MCF 10A (cell line): ENCODE data around the gene CRYL1. TPM values are rescaled to one million over a fixed set of nuclear protein-coding genes. Genes with fewer than 3 reads are reported as not detected.

Experiments used
- BruUV-seq: library from RNA; stranded (reverse); fragments of 400-500 nt; replicated peaks from 2 replicates; lab custom pipeline; 2021; lab: Mats Ljungman, UMichigan
- CTCF ChIA-PET: fragments of 300-600 bp; sonication (Branson Sonifier 250); formaldehyde crosslinking; extraction: SDS; loops from one replicate; lab custom pipeline; 2021; ENCODE audit warnings: antibody characterized with exemption, inconsistent platforms; lab: Yijun Ruan, JAX
- POLR2A ChIA-PET: fragments of 300-600, 350-650 bp; sonication (Branson Sonifier 250); formaldehyde crosslinking; extraction: SDS; loops from one replicate; lab custom pipeline; 2020; ENCODE audit warnings: antibody characterized with exemption, inconsistent platforms; lab: Yijun Ruan, JAX
- DNase-seq: peaks from one replicate; pipeline ENCODE4 v3.0.0-alpha.2; 2018; ENCODE audit not compliant: unreplicated experiment
- H3K27ac Mint-ChIP-seq: one replicate; pipeline ENCODE4 v1.8.0; 2022; ENCODE audit warnings: mild to moderate bottlenecking, low read depth, mixed read lengths; ENCODE audit not compliant: unreplicated experiment
- H3K27me3 Mint-ChIP-seq: one replicate; pipeline ENCODE4 v1.8.0; 2022; ENCODE audit warnings: mixed read lengths; ENCODE audit not compliant: insufficient read depth, unreplicated experiment
- H3K36me3 Mint-ChIP-seq: one replicate; pipeline ENCODE4 v1.8.0; 2022; ENCODE audit warnings: mild to moderate bottlenecking, moderate library complexity, mixed read lengths; ENCODE audit not compliant: insufficient read depth, unreplicated experiment
- H3K4me1 Mint-ChIP-seq: one replicate; pipeline ENCODE4 v1.8.0; 2022; ENCODE audit warnings: mixed read lengths; ENCODE audit not compliant: insufficient read depth, unreplicated experiment
- H3K4me3 Mint-ChIP-seq: one replicate; pipeline ENCODE4 v1.8.0; 2022; ENCODE audit warnings: mild to moderate bottlenecking, moderate library complexity, mixed read lengths; ENCODE audit not compliant: unreplicated experiment
- H3K9me3 Mint-ChIP-seq: one replicate; pipeline ENCODE4 v1.8.0; 2022; ENCODE audit warnings: mixed read lengths; ENCODE audit not compliant: unreplicated experiment
- CTCF ChIP-seq: fragments of 200-600 bp; IDR thresholded peaks from one replicate; pipeline ENCODE4 v1.8.0; 2022; ENCODE audit warnings: antibody characterized with exemption, mild to moderate bottlenecking; ENCODE audit not compliant: unreplicated experiment
- intact Hi-C: fragments of 100-400 bp; cut with micrococcal nuclease; formaldehyde crosslinking; loops from 2 replicates; pipeline ENCODE4 v1.14.1; 2022
- total RNA-seq: library from RNA; stranded (reverse); gene quantifications from 2 replicates; pipeline ENCODE4 v1.2.3, GENCODE V29; 2022

CRYL1 gene
- total RNA-seq, 1 experiment from 2014 or later: 15.1 TPM

GRCh38 chr13:20505405-20506366, 20.0 kb downstream of the CRYL1 start:
- TF ChIP-seq CTCF: no peak
- Mint-ChIP-seq H3K27ac (no peak overlapping the region), H3K36me3 (peaks cover 30% of the 10 kb centered on the region), H3K4me1 (no peaks in the 10 kb centered on the region), H3K27me3 (no peaks in the 10 kb centered on the region), H3K9me3 (no peaks in the 10 kb centered on the region), H3K4me3 (no peak overlapping the region)
- CTCF ChIA-PET: interaction anchor here (1.0 to 2.1 kb wide), 2 partner anchors 11 to 418 kb away, joined by 5 to 6 read pairs; no protein-coding TSS in a partner anchor
- no peak for DNase-seq
- no TSS peak for BruUV-seq
- intact Hi-C loops: no loop called here
- POLR2A ChIA-PET: interaction anchor here (0.7 kb wide), 1 partner anchor 303 kb away, joined by 3 read pairs; no protein-coding TSS in a partner anchor

- no peaks in the 10 kb centered on the region for H3K27me3 Mint-ChIP-seq
- no peak for DNase-seq
- ChIA-PET CTCF (interaction anchor here (0.6 to 1.0 kb wide), 2 partner anchors 185 to 303 kb away, joined by 3 read pairs; no protein-coding TSS in a partner anchor), POLR2A (no interaction called here)
- no peak overlapping the region for H3K4me3 Mint-ChIP-seq
- H3K36me3 Mint-ChIP-seq: peaks cover 20% of the 10 kb centered on the region
- no TSS peak for BruUV-seq
- TF ChIP-seq CTCF: no peak
- H3K9me3 Mint-ChIP-seq: no peaks in the 10 kb centered on the region
- H3K4me1 Mint-ChIP-seq: no peaks in the 10 kb centered on the region
- no peak overlapping the region for H3K27ac Mint-ChIP-seq
- intact Hi-C loops: no loop called here
Measured at GRCh38 chr13:20503088-20504083, 22.3 kb downstream of the CRYL1 start.

GRCh38 chr13:20501592-20501991, 24.1 kb downstream of the CRYL1 start:
- ChIA-PET CTCF (interaction anchor here (1.3 kb wide), 2 partner anchors 9 to 305 kb away, joined by 6 to 8 read pairs; no protein-coding TSS in a partner anchor), POLR2A (interaction anchor here (0.6 kb wide), 1 partner anchor 361 kb away, joined by 3 read pairs; no protein-coding TSS in a partner anchor)
- H3K36me3 Mint-ChIP-seq: peaks cover 5% of the 10 kb centered on the region
- intact Hi-C loops: no loop called here
- H3K27ac Mint-ChIP-seq: no peak overlapping the region
- TF ChIP-seq CTCF: no peak
- no TSS peak for BruUV-seq
- no peaks in the 10 kb centered on the region for H3K27me3 Mint-ChIP-seq
- no peak overlapping the region for H3K4me3 Mint-ChIP-seq
- no peaks in the 10 kb centered on the region for H3K9me3 Mint-ChIP-seq
- no peak for DNase-seq
- no peaks in the 10 kb centered on the region for H3K4me1 Mint-ChIP-seq
